ENCODE measurements around the gene GNAQ.

GRCh38 chr9:77708064-77708815 lies 323.4 kb downstream of the GNAQ start:
- TF ChIP-seq CTCF (IDR thresholded peaks at IDR 0.05) (no peak), ZFX (IDR thresholded peaks at IDR 0.05; ENCODE audit: borderline replicate concordance) (no peak)

Data from 22Rv1 (cell line).